ENCODE results near the gene RDH13.

DNA sequence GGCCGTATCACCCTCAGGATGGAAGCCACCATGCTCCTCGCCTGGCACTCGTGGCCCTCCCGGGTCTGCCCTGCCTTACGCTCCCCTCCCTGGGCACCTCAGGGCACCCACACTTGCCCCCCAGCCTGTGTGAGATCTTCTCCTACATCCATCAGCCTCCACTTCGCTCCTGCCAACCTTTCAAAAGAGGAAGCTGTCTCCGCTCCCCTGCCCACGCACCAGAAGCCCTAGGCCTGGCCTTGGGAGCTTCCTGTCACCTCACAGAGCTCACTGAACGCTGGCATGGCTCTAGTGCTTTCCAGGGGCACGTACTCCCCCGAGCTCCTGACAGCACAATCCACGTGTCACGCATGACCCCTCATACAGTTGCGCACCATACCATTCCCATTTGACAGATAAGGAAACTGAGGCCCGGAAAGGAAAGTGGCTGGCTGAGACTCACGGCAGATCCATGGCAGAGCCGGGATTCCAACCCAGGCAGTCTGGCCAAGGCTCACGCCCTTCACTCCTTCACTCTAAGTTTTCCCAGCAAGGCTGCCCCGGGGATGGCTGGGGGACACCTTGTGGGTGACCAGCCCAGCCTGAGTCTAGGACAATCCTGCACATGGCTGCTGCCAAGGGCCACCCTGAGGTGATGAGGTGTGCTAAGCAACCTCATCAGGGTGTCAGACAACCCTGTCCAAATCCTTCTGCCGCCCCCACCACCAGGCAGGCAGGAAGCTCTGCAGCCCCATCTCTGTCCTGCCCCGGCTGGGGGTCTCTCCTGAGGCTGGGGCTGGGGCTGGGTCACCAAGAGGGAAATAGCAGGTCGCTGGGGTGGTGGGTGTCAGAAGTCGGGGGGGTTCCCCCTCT, 35.1 kb upstream of the RDH13 start:
- TF ChIP-seq, protein P1, sequence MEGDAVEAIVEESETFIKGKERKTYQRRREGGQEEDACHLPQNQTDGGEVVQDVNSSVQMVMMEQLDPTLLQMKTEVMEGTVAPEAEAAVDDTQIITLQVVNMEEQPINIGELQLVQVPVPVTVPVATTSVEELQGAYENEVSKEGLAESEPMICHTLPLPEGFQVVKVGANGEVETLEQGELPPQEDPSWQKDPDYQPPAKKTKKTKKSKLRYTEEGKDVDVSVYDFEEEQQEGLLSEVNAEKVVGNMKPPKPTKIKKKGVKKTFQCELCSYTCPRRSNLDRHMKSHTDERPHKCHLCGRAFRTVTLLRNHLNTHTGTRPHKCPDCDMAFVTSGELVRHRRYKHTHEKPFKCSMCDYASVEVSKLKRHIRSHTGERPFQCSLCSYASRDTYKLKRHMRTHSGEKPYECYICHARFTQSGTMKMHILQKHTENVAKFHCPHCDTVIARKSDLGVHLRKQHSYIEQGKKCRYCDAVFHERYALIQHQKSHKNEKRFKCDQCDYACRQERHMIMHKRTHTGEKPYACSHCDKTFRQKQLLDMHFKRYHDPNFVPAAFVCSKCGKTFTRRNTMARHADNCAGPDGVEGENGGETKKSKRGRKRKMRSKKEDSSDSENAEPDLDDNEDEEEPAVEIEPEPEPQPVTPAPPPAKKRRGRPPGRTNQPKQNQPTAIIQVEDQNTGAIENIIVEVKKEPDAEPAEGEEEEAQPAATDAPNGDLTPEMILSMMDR (IDR thresholded peaks at IDR 0.05) = no peak
- no peak for TF ChIP-seq POLR2AphosphoS5 (IDR thresholded peaks at IDR 0.05; ENCODE audit: insufficient read depth in 1 of 2, low read depth in 1 of 2)
- no peak for TF ChIP-seq POLR2A (IDR thresholded peaks at IDR 0.05)

All from vagina (tissue), 2 donors.